Measurements from ENCODE around the gene FIGNL2.

The FIGNL2 gene

DNA sequence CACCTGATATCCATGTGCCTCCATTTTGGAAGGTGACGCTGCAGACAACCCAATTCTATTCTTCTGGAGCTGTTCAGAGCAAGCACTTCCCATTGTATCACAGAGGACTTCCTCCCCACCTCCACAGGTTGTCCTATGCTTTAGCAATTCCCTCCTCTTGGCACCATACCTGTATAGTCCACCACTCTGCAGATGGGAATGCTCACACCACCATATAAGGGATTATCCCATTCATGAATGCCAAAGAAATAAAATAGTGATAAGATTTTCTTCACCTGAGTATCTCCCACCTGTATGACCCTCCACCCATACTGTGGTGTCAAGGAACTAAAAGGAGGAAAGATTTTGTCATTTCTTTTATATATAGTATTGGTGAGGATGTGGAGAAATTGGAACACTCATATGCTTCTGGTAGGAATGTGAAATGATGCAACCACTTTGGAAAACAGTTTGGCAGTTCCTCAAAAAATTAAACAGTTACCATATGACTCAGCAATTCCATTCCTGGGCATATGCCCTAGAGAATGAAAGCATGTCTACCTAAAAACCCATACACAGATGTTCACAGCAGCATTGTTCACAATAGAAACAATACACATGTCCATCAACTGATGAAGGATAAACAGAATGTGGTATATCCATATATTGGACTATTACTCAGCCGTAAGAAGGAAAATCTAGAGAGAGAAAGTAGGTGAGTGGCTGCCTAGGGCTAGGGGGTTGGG, 75.2 kb downstream of the FIGNL2 start:
- no peak for DNase-seq (ENCODE audit: low spot score)

DNA sequence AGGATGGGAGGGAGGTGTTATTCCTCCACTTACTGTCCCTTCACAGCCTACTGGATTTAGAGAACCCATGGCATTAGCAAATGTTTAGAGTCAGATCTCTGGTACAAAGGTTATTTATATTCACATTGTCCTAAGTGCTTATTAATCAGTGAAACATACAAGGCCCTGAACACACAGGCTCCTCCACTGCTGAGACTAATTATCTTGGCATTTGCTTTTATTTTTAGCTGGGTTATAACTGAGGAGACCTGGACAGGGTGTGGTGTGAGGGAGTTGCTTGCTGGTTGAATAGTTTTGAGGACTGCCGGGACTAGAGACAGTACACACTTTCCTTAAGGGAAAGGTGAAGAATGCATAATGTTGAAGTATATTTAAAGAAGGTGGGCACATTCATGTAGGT, 77.5 kb downstream of the FIGNL2 start:
- no peak for DNase-seq (ENCODE audit: low spot score)

Data from cerebellar cortex (tissue), 1 donor.